ENCODE measurements around the gene HELB. TPM values are rescaled to one million over a fixed set of nuclear protein-coding genes. Genes with fewer than 3 reads are reported as not detected.

HELB gene
- 10 to 100 TPM; 34.5 to 34.8 TPM for total RNA-seq

DNA sequence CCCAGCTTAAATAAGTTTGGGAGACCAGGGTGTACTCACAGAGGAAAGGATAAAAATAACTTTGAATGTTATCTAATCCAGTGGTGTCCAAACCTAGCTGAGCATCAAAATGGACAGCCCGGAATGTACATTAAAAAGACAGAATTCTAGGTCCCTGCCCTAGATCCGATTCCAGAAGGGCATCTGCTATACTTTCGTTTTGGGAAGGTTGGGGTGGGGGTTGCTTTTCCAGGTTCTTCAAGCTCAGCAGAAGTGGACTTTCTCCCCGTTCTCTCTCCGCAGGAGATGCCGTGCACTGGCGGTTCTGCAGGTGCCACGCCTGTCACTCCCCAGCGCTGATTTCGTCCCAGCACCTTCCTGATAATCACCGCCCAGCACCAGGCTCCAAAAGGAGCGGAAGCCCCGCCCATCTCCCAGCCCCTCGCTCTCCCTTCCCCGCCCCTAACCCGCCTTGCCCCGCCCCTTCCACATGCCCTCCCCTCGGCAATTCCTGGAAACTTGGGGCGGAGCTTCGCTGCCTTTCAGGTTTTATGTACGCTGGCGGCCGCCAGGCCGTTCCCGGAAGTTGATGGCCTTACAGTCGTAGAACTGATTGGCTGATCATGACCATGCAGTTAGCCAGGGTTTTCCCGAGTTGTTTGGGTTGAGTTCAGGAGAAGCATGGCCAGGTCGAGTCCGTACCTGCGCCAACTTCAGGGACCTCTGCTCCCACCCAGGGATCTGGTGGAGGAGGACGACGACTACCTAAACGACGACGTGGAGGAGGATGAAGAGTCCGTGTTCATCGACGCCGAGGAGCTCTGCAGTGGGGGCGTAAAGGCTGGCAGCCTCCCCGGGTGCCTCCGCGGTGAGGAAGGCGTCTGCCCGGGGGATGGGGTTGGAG lies at the start of gene HELB:
Gene HELB (plus strand): TSS at position 550 of the 883 bp plus-strand sequence. CDS start 111 bp downstream, at position 661.

Other genes with a start within 250 kb of the HELB start
- gene LLPH, start 171.7 kb upstream of the HELB start, total RNA-seq: 10 to 100 TPM; 30.6 to 31.5 TPM
- gene TMBIM4, start 132.5 kb upstream of the HELB start, total RNA-seq: 10 to 100 TPM; 76.3 to 79.2 TPM
- under 1 TPM; 0.30 to 0.34 TPM for gene IRAK3, start 113.3 kb upstream of the HELB start, total RNA-seq

Measured in activated naive CD4-positive, alpha-beta T cell treated with anti-CD3 and anti-CD28 coated beads, Interleukin-2, amount 10 ng/mL, durations not matched to agents 5 hours and 36 hours (primary cell).